SK-N-MC (cell line): ENCODE results near the gene VWA8.

ENCODE experiments used
- EZH2 ChIP-seq: fragments of 200-600 bp; sonication (generic); IDR thresholded peaks from one replicate; pipeline ENCODE4 v1.6.1; 2017; ENCODE audit warnings: antibody characterized with exemption
- POLR2AphosphoS5 ChIP-seq: IDR thresholded peaks from 2 replicates; pipeline ENCODE4 v1.6.1; 2012; ENCODE audit warnings: mild to moderate bottlenecking, low read depth, low read length, borderline replicate concordance

GRCh38 chr13:41970022-41970421 is 9.1 kb upstream of the VWA8 start:
- TF ChIP-seq EZH2 (no peak), POLR2AphosphoS5 (no peak)
